Stimulated activated CD8-positive, alpha-beta memory T cell treated with anti-CD3 and anti-CD28 coated beads, Interleukin-15, amount 100 ng/mL, for 24 hours (primary cell): ENCODE data around the gene HNRNPUL1.
A peak's percentile ranks its signal among the peaks of the same experiment; 100 is the strongest.

Source experiments
- DNase-seq: peaks from one replicate; pipeline ENCODE4 v3.0.0-alpha.2; 2020; ENCODE audit warnings: low read depth

The HNRNPUL1 gene

DNA sequence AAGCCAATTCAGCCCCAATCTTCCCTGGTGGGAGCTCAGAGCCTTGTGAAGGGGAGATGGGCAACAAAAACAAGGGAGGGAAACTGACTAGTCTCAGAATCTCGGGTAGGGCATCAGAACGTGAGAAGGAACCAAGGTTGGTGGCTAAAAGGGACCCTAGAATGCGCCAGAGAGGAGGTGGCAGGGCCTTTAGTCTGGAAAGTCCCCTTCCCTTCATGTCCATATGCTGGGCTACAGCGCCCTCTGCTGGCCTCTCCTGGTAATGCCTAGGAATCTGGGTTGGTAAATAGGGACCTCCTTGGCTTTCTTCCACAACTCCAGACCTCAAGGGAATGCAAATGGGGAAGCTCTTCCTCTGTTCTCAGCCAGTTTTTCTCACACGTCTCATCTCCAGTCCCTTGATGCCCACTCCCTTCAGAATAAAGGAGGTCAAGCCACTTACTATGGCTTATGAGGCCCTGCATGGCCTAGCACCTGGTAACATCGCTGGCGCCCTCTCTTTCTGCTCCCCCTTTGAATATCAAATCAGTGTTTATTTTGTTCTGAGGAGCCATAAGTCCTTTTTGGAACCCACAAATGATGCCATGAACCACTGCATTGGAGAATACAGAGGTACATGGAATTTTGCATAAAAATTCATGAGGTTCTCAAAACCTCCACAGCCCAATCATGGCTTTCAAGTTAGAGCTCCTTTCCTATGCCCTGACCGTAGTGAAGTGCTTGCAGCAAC is 44.4 kb downstream of the HNRNPUL1 start:
- DNase-seq = peak; percentile 97

DNA sequence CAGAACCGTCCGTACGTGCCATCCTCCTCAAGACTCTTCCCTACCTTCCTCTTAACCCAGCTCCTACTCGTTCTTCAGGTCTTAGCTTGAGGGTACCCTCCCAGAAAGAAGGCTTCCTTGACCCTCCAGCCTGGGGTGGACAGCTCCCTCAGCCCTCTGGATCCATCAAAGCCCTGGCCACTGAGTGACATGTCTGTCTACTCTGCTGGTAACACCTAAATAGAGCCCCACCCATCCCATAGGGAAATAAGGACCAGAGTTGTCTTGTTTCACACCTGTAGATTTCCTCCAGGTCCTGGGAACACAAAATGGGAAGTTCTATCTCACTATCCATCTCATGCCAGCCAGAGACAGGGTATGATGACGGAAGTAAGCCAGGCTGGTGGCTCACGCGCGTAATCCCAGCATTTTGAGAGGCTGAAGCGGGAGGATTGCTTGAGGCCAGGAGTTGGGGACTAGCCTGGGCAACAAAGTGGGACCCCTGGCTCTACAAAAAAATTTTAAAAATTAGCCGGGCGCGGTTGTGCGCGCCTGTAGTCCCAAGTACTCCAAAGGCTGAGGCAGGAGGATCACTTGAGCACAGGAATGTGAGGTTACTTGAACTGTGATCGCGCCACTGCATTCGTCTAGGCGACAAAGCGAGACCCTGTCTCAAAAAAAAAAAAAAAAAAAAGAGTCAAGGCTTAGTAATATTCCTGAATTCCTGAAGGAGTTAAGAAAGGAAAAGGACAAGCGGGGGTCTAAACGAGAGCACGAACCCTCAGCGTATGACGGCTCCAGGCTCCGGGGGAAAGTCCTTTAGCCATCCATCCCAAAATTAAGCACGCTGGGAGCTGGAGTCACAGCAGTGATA is 45.2 kb downstream of the HNRNPUL1 start:
- DNase-seq = no peak

DNA sequence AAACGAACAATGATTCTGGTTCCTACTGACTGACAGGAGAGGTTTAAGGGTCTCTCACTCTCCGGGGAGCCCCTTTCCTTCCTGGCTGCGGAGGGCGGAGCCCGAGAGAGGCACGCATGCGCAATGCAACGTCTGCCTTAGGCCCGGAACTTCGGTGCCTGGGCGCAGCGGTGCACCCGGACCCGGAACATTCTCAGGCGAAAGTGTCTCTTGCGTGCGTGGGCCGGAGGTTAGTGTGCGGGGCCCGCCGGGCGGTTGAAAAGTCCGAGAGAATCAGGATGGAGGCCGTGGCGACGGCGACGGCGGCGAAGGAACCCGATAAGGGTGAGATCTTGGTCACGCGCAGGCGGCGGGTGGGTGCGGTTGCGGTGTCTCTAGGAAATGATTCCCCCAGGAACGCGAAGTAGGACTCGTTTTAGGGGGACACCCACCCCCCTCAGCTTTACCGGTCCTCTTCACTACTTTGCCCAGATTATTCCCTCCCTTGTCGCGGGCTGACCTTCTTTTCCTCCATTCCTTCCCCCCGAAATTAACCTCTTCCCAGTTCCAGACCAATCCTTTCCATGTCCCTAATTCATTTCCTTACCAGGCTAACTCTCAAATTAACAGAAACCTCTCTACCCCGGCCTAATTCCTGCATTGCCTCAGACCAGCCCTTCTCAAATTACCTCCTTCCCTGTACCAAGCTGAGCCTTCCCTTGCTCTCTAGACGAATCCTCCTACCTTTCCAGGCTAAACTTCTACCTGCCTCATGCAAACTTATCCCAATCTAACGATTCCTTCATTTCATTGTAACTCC is 46.1 kb downstream of the HNRNPUL1 start, which contains the start of gene CCDC97:
CCDC97 (plus strand) TSS at position 140 of the 799 bp plus-strand sequence; CDS start at position 279, 139 bp downstream.
- DNase-seq = peak; percentile 70

DNA sequence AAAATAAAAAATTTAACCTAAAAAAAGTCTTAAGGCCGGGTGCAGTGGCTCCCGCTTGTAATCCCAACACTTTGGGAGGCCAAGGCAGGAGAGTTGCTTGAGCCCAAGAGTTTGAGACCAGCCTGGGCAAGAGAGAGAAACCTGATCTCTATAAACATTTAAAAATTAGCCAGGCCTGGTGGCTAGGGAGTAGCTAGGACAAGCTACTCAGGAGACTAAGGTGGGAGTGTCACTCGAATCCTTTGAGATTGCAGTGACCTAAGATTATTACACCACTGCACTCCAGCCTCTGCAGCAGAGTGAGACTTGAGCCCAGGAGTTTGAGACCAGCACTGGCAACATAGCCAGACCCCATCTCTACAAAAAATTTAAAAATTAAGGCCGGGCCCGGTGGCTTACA is 46.9 kb downstream of the HNRNPUL1 start:
- DNase-seq = no peak

DNA sequence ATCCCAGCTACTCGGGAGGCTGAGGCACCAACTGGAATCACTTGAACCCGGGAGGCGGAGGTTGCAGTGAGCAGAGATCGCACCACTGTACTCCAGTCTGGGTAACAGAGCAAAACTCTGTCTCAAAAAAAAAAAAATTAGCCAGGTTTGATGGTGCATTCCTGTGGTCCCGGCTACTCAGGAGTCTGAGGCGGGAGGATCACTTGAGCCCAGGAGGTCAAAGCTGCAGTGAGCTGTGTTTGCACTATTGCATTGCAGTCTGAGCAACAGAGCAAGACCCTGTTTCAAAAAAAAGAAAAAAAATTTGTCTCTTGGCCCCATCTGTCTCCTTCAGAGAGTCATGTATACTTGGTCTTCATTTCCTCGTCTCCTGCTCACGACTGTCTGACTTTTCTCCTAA is 47.4 kb downstream of the HNRNPUL1 start:
- no peak for DNase-seq

DNA sequence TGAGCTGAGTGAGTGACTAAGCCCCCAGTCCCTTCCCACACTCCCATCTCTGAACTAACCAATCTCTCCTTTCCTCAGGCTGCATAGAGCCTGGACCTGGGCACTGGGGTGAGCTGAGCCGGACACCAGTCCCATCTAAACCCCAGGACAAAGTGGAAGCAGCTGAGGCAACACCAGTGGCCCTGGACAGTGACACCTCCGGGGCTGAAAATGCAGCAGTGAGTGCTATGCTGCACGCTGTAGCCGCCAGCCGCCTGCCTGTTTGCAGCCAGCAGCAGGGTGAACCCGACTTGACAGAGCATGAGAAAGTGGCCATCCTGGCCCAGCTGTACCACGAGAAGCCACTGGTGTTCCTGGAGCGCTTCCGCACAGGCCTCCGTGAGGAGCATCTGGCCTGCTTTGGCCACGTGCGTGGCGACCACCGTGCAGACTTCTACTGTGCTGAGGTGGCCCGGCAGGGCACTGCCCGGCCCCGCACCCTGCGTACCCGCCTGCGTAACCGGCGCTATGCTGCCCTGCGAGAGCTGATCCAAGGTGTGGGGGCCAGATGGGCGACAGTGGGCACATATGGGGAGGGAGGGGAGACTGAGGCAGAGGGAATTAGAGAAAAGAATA is 52.2 kb downstream of the HNRNPUL1 start:
- DNase-seq = no peak

DNA sequence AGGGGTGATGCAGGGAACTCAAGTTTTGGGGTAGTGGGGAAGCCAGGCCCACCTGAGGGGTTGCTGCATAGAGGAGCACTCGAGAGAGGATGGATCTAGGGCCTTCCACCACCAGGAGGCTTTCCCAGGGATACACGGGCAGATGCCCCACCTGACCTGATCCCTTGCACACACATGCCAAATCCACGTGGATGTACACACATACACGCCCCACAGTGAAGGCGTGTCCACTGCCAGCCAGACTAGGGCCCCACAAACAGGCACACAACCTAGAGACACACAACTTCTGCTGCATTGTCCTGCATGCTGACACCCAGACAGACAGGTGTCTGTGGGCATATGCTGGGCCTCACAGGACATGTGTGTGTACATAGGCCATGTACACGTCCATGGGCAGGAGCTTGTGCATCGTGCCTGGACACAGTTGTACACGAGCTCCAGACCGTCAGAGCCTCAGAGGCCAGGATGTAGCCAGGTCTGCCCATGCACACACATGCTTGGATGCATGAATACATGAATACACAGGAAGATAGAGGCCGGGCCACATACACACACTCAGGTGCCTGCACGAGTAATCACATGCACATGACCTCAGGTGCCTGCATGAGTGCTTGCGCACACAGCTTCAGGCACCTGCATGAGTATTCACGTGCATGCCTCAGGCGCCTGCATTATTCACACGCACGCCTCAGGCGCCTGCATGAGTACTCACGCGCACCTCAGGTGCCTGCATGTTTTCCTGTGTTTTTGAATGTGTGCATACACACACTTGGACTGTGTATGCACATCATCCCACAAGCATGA is 54.7 kb downstream of the HNRNPUL1 start:
- DNase-seq = no peak

DNA sequence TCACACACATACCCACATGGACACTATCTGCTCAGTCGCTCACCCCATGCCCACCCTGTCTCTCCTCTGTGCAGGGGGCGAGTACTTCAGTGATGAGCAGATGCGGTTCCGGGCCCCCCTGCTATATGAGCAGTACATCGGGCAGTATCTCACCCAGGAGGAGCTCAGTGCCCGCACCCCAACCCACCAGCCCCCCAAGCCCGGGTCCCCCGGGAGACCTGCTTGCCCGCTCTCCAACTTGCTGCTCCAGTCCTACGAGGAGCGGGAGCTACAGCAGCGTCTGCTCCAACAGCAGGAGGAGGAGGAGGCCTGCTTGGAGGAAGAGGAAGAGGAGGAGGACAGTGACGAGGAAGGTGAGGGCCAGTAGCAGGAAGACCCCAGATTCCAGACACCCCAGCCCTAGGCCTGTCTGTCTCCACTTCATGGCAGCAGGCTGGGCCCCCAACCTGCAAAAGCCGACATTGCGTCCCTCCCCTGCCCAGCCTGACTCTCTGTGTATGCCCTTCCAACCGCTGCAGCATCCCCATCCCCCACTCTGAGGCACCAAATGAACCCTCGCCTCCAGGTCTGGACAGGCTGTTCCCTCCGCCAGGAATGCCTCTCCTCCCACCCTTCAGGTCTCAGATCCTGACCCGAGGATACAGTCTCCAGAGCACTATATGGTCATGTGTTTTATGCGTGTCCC is 55.5 kb downstream of the HNRNPUL1 start:
- DNase-seq = no peak

DNA sequence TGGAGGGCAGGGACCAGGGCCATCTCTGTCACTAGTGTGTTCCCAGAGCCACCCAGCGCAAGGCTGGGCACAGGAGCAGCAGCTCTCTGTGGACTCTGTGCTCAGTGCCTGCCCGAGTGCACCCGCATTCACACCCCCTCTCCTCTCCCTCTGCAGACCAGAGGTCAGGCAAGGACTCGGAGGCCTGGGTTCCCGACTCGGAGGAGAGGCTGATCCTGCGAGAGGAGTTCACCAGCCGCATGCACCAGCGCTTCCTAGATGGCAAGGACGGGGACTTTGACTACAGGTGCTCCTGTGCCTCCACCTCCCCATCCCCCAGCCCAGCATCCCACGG is 56.0 kb downstream of the HNRNPUL1 start:
- DNase-seq = no peak

DNA sequence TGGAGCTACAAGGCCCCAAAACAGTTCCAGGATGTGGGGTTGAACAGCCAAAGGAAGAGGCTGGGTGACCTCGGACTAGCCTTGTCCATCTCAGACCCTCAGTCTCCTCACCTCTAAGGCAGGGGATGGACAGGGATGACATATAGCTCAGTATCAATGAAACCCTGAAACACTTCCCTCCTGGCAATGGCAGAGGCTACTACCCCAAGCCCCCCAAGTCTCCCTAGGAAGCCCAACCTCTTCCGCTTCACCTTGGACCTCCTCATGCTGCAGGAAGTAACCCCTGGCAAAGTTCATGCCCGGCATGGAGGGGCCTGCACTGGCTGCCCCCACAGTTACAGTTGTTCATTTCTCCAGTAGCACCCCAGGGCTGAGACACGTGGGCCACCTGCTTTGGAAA is 56.4 kb downstream of the HNRNPUL1 start:
- DNase-seq = no peak

DNA sequence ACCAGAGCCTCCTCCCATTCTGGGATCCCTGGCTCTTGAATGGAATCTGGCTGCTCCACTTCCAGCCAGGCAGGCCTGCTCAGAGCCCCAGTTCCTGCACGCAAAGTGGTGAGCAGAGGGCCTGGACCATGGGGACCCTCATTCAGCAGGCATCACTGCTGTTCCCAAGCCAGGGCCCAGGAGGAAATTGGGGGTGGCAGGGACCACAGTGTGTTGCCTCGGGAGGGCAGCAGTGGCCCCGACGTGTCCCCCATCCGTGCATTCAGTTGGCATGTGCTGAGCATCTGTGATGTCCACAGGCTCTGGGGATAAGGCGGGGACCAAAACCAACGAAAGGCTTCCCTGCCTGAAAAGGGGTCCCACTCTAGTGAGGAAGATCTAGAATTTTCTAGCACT is 57.0 kb downstream of the HNRNPUL1 start:
- DNase-seq = no peak

DNA sequence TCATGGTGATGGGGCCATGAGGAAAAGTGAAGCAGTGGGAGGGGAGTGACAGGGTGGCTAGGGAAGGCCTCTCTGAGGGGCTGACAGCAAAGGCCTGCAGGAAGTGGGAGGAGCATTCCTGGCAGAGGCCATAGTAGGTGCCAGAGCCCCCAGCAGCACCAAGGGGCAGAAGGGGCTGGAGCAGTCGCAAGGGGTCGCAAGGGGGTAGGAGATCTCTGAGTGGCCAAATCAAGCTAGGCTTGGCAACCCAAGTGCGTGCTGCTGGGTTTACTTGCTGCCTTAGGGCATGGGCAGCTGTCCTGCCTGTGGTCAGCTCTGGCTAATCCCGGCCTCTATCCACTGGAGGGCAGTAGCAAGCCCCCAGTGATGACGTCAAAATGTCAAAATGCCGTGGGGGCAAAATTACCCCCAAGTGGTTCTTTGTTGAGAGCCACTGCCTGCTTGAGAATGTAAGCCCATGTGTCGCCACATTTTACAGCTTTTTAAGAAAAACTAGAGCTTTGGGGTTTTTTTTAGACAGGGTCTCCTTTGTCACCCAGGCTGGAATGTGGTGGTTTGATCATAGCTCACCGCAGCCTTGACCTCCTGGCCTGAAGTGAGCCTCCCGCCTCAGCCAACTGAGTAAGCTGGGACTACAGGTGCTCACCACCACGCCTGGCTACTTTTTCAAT is 57.6 kb downstream of the HNRNPUL1 start:
- DNase-seq = no peak

DNA sequence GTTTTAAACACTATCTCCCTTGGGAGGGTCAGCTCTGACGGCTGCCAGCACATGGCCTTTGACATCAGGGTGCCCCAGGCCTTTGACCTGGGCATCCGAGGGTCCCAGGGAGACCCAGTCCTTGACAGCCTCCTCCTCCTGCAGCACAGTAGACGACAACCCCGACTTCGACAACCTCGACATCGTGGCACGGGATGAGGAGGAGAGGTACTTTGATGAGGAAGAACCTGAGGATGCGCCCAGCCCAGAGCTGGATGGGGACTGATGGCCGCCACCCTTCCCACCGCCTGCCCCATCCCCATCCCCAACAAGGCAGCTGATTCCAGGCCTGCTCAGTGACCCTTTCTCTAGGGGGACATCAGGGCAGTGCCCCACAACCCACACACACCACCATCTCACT is 58.3 kb downstream of the HNRNPUL1 start:
- no peak for DNase-seq

DNA sequence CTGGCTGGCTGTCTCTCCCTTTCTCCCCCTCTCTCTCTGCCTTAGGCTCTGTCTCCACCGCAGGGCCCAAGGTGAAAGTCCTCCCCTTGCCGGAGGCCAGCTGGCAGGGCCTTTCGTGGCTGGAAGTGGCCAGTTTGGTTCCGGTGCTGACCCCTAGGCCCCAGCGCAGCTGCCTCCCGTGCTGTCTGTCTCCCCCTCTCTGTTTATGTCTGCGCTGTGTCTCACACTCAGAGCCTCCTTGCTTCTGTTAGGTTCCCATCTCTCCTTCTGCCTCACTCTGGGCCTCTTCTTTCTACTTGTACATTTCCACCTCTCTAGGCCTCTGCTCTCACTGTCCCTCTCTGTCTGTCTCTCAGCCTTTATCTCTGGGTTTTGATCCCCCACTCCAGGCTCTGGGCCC is 58.9 kb downstream of the HNRNPUL1 start:
- DNase-seq = no peak

DNA sequence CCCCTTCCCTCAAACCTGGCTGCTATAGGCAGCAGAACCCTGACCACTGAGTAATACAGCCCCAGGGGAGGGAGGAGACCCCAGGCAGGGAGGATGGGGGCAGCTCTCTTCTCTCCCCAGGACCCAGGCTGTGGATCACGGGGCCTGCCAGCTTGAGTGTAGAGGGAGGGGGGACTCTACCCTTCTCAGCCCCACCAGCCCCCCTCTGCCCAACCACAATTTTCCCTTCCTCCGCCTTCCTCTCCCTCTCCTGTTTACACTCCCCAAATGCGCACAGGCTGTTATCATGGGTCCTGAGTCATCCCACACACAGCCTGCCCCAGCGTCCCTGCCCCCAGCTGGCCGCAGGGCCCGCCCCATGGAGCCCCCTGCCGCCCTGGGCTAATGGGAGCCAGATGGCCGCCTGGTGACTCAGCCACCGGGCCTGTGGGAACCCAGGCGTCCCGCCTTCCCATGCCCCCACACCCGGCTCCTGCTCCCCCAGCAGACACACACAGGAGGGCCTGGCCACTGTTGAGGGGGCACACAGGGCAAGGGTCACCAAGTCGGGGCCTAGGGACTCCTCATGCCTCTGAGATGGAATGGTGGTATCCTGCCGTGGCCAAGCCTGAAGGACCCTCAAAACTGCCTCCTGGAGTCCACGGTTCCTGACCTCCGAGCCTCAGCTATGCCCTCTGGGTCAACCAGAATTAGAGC is 59.4 kb downstream of the HNRNPUL1 start:
- DNase-seq = no peak

DNA sequence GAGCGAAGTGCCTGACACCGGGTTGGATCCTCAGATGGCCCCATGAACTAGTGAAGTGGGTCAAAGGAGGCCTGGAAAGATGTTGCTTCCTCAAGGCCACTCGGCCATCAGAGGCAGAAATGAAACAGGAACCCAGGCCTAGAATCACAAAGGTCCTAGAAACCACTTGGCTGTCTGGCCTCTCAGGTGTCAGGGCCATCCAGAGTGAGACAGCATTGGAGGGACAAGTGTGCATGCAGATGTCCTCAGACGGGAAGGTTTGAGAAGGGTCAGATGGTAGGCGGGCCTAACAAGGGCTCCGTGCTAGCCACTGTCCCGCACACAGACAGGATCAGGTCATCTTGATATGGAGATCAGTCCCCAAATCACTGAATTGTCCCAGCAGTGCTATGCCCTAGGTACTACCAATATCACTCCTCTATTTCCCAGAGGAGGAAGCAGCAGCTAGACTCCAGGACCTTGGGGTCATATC is 60.1 kb downstream of the HNRNPUL1 start:
- DNase-seq = no peak

DNA sequence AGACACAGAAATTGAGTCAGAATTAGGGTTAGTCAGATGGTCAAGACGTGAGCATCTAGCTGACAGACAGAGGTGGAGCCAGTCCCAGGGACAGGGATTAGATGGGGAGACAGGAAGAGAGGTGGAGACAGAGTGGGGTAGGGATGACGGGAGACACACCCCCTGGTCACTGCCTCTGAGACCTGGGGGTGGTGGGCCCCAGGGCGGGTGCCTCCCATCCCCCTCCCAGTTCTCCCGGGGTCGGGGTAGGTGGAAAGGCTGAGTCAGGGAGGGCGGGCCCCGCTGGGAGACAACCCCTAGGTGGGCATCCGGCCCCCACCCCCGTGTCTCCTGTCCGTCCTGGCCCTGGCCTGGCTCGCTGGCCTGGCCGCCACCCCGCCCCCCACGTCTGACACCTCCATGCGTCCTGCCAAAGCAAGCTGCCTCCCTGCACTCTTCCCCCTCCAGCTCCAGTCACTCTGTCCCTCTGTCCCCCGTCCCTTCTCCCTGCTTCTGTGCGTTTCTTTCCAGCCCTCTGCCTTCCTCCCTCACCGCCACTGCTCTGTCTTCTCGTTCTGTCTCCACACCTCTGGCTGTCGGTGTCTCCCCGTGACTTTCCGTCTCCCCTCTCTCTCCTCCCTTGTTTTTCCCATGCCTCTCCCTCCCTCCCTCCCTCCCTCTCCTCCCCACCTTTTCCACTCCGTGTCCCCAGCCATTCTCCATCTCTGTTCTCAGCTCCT is 60.9 kb downstream of the HNRNPUL1 start:
- DNase-seq = no peak

DNA sequence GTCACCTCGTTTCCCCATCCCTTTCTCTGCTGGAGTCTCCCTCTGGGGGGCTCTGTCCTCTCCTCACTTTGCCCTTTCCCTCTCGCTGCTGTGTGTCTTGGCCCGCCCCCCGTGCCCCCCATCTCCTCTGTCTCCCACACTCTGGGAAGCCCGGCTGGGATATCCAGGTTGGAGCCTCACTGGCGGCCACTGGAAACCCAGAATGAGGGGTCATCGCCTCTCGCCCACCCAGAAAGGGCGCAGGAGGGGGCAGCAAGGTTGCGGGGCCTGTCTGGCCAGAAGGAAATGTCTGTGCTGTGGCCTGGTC is 61.4 kb downstream of the HNRNPUL1 start:
- DNase-seq = no peak
